ENCODE results near the gene AMPD1.

The AMPD1 gene

GRCh38 chr1:114695430-114696058 is at the start of gene AMPD1:
TSS of gene AMPD1 (minus strand) at chr1:114695546. CDS start at chr1:114695471, 75 bp downstream.
- in situ Hi-C loops (cut with HindIII; ENCODE audit: low sequenced_read_pairs): no loop called here

GRCh38 chr1:114741963-114742746 is 46.8 kb upstream of the AMPD1 start:
- in situ Hi-C loops (cut with HindIII; ENCODE audit: low sequenced_read_pairs): no loop called here

GRCh38 chr1:114740331-114740730 is 45.0 kb upstream of the AMPD1 start:
- in situ Hi-C loops (cut with HindIII; ENCODE audit: low sequenced_read_pairs): no loop called here

GRCh38 chr1:114737314-114737849 is 42.0 kb upstream of the AMPD1 start:
- in situ Hi-C loops (cut with HindIII; ENCODE audit: low sequenced_read_pairs): no loop called here

GRCh38 chr1:114735479-114735878 is 40.1 kb upstream of the AMPD1 start:
- in situ Hi-C loops (cut with HindIII; ENCODE audit: low sequenced_read_pairs): no loop called here

GRCh38 chr1:114729782-114730181 is 34.4 kb upstream of the AMPD1 start:
- in situ Hi-C loops (cut with HindIII; ENCODE audit: low sequenced_read_pairs): no loop called here

GRCh38 chr1:114728553-114728952 is 33.2 kb upstream of the AMPD1 start:
- in situ Hi-C loops (cut with HindIII; ENCODE audit: low sequenced_read_pairs): no loop called here

- in situ Hi-C loops (cut with HindIII; ENCODE audit: low sequenced_read_pairs): no loop called here
These were observed 29.9 kb upstream of the AMPD1 start for GRCh38 chr1:114725230-114725629.

GRCh38 chr1:114723915-114724314 is 28.6 kb upstream of the AMPD1 start:
- in situ Hi-C loops (cut with HindIII; ENCODE audit: low sequenced_read_pairs): no loop called here

- in situ Hi-C loops (cut with HindIII; ENCODE audit: low sequenced_read_pairs): no loop called here
These were observed 28.1 kb upstream of the AMPD1 start for GRCh38 chr1:114723457-114723856.

- in situ Hi-C loops (cut with HindIII; ENCODE audit: low sequenced_read_pairs): no loop called here
These were observed 25.1 kb upstream of the AMPD1 start for GRCh38 chr1:114720492-114720891.

- in situ Hi-C loops (cut with HindIII; ENCODE audit: low sequenced_read_pairs): no loop called here
These were observed 24.1 kb upstream of the AMPD1 start for GRCh38 chr1:114719424-114719787.

- in situ Hi-C loops (cut with HindIII; ENCODE audit: low sequenced_read_pairs): no loop called here
These were observed 23.5 kb upstream of the AMPD1 start for GRCh38 chr1:114718661-114719423.

GRCh38 chr1:114716304-114717170 is 21.2 kb upstream of the AMPD1 start, which contains the start of gene NRAS:
TSS of gene NRAS (minus strand) at chr1:114716771. CDS start at chr1:114716160, 611 bp downstream.
- in situ Hi-C loops (cut with HindIII; ENCODE audit: low sequenced_read_pairs): no loop called here

GRCh38 chr1:114715952-114716303 is 20.6 kb upstream of the AMPD1 start:
- in situ Hi-C loops (cut with HindIII; ENCODE audit: low sequenced_read_pairs): no loop called here

GRCh38 chr1:114712977-114713376 is 17.6 kb upstream of the AMPD1 start:
- in situ Hi-C loops (cut with HindIII; ENCODE audit: low sequenced_read_pairs): no loop called here

GRCh38 chr1:114710360-114710759 is 15.0 kb upstream of the AMPD1 start:
- in situ Hi-C loops (cut with HindIII; ENCODE audit: low sequenced_read_pairs): no loop called here

- in situ Hi-C loops (cut with HindIII; ENCODE audit: low sequenced_read_pairs): no loop called here
These were observed 12.3 kb upstream of the AMPD1 start for GRCh38 chr1:114707604-114708003.

GRCh38 chr1:114703242-114703641 is 7.9 kb upstream of the AMPD1 start:
- in situ Hi-C loops (cut with HindIII; ENCODE audit: low sequenced_read_pairs): no loop called here

GRCh38 chr1:114702737-114703136 is 7.4 kb upstream of the AMPD1 start:
- in situ Hi-C loops (cut with HindIII; ENCODE audit: low sequenced_read_pairs): no loop called here

- in situ Hi-C loops (cut with HindIII; ENCODE audit: low sequenced_read_pairs): no loop called here
These were observed 6.6 kb upstream of the AMPD1 start for GRCh38 chr1:114701931-114702330.

All from DLD1 (cell line).